Astrocyte of the hippocampus (primary cell): ENCODE results near the gene AZU1.
A peak's percentile ranks its signal among the peaks of the same experiment; 100 is the strongest.

Experiments used
- DNase-seq: peaks from one replicate; pipeline ENCODE4 v3.0.0; 2011; ENCODE audit warnings: low read depth, low spot score

Gene AZU1

GRCh38 chr19:797528-798414, 29.9 kb upstream of the AZU1 start:
- peak; percentile 97 for DNase-seq

GRCh38 chr19:798415-799075, 29.1 kb upstream of the AZU1 start:
- DNase-seq, result peak; percentile 42

- peak; percentile 84 for DNase-seq
Observed at GRCh38 chr19:799076-799881, 28.4 kb upstream of the AZU1 start.

- DNase-seq, result peak; percentile 40
Observed at GRCh38 chr19:800360-801029, 27.1 kb upstream of the AZU1 start.

GRCh38 chr19:801030-801860, 26.4 kb upstream of the AZU1 start:
- peak; percentile 83 for DNase-seq

GRCh38 chr19:801861-802497, 25.7 kb upstream of the AZU1 start:
- peak; percentile 58 for DNase-seq

- peak; percentile 59 for DNase-seq
Observed at GRCh38 chr19:802498-803098, 25.0 kb upstream of the AZU1 start.

- DNase-seq, result no peak
Observed at GRCh38 chr19:803099-803561, 24.5 kb upstream of the AZU1 start.

- no peak for DNase-seq
Observed at GRCh38 chr19:803686-804418, 23.8 kb upstream of the AZU1 start.

GRCh38 chr19:804419-805165, 23.0 kb upstream of the AZU1 start:
- DNase-seq, result no peak

- no peak for DNase-seq
Observed at GRCh38 chr19:805166-805551, 22.5 kb upstream of the AZU1 start.

- DNase-seq, result no peak
Observed at GRCh38 chr19:805600-806550, 21.8 kb upstream of the AZU1 start.

GRCh38 chr19:806815-807421, 20.7 kb upstream of the AZU1 start:
- no peak for DNase-seq

GRCh38 chr19:807627-808422, 19.8 kb upstream of the AZU1 start:
- no peak for DNase-seq

GRCh38 chr19:808423-808775, 19.2 kb upstream of the AZU1 start:
- no peak for DNase-seq
